K562 (cell line): Measurements from ENCODE around the gene VIM. TPM values are rescaled to one million over a fixed set of nuclear protein-coding genes. Genes with fewer than 3 reads are reported as not detected.

Source experiments
- CBX3 ChIP-seq, 2 experiments: IDR thresholded peaks; 1 replicate in 1 of 2; 2 replicates in 1 of 2; pipeline ENCODE4 v1.6.1; 2012; ENCODE audit warnings: inconsistent platforms in 2 of 2, low read length in 2 of 2, borderline replicate concordance in 1 of 2, control low read depth in 1 of 2
- HDAC2 ChIP-seq: fragments of 450-650 bp; IDR thresholded peaks from 2 replicates; pipeline ENCODE4 v1.6.1; 2016; ENCODE audit warnings: mild to moderate bottlenecking
- MIER1 ChIP-seq: fragments of 450-650 bp; IDR thresholded peaks from 2 replicates; pipeline ENCODE4 v1.6.1; 2016; ENCODE audit warnings: antibody characterized with exemption, mild to moderate bottlenecking, low read depth
- SMARCE1 ChIP-seq: fragments of 450-650 bp; IDR thresholded peaks from 2 replicates; pipeline ENCODE4 v1.7.1; 2016; ENCODE audit warnings: mild to moderate bottlenecking
- ZFP30 ChIP-seq: fragments of 250-450 bp; sonication (Bioruptor Pico); IDR thresholded peaks from 2 replicates; pipeline ENCODE4 v1.8.0; 2022; ENCODE audit warnings: moderate library complexity, mild to moderate bottlenecking, inconsistent platforms, borderline replicate concordance
- ZNF140 ChIP-seq: fragments of 250-450 bp; sonication (Bioruptor Pico); IDR thresholded peaks from 2 replicates; pipeline ENCODE4 v1.8.0; 2021; ENCODE audit warnings: moderate library complexity, mild to moderate bottlenecking, inconsistent platforms
- polyA plus RNA-seq, 8 experiments: library from polyadenylated mRNA; depleted of rRNA in 4 of 8; stranded (reverse) in 5 of 8; unstranded in 3 of 8; fragments of >200 nt; fragmentation: Nextera tagmentation in 2 of 8; fragmentation: Illumina TruSeq in 1 of 8; extraction: Ambion mirVana in 2 of 8; extraction: Trizol in 1 of 8; gene quantifications; 2 replicates each; pipeline versions ENCODE4 v1.2.1 to v1.2.3, GENCODE V29; 2011 to 2014; ENCODE audit warnings: inconsistent platforms in 1 of 8, missing spikeins in 1 of 8
- total RNA-seq, 7 experiments: library from RNA; depleted of rRNA in 6 of 7; stranded (reverse); fragments of >200 nt in 6 of 7; fragmentation: Illumina TruSeq in 2 of 7; extraction: Trizol in 2 of 7; gene quantifications; 2 replicates each; pipeline versions ENCODE4 v1.2.1 to v1.2.3, GENCODE V29; 2011 to 2021; ENCODE audit warnings: low replicate concordance in 1 of 7
- TF ChIP-seq, protein P1 (sequence below): fragments of 250-450 bp; sonication (Bioruptor Pico); IDR thresholded peaks from 2 replicates; pipeline ENCODE4 v1.4.0; 2020
- TF ChIP-seq, protein P2 (sequence below): fragments of 250-450 bp; sonication (Bioruptor Pico); IDR thresholded peaks from 2 replicates; pipeline ENCODE4 v1.5.0; 2022; ENCODE audit warnings: mild to moderate bottlenecking
- TF ChIP-seq, protein P3 (sequence below): fragments of 450-650 bp; formaldehyde crosslinking; IDR thresholded peaks from 2 replicates; pipeline ENCODE4 v1.4.0; 2020; ENCODE audit warnings: mild to moderate bottlenecking
- TF ChIP-seq, protein P4 (sequence below): sonication (generic); formaldehyde crosslinking; IDR thresholded peaks from 2 replicates; pipeline ENCODE4 v1.8.0; 2022; ENCODE audit warnings: mild to moderate bottlenecking, low read depth, missing genetic modification reagents
- TF ChIP-seq, protein P5 (sequence below): fragments of 450-650 bp; IDR thresholded peaks from 2 replicates; pipeline ENCODE4 v1.6.1; 2016; ENCODE audit warnings: mild to moderate bottlenecking
- TF ChIP-seq, protein P6 (sequence below), 3 experiments: fragments of 200-800 bp in 1 of 3; fragments of 250-450 bp in 1 of 3; fragments of 450-650 bp in 1 of 3; sonication (Bioruptor Pico) in 1 of 3; sonication (Bioruptor generic) in 1 of 3; formaldehyde crosslinking in 1 of 3; IDR thresholded peaks; 2 replicates each; pipeline versions ENCODE4 v1.6.1 to v1.8.0; 2016 to 2022; ENCODE audit warnings: mild to moderate bottlenecking in 2 of 3, missing genetic modification characterization in 2 of 3, missing compliant biosample characterization in 1 of 3, moderate library complexity in 1 of 3

The VIM gene
- total and polyA plus RNA-seq, 9 of the 15 experiments (the other 6 are each of a cell fraction or from before 2014, with no cell fraction given) = 86.0 to 621 (median 383) TPM

DNA sequence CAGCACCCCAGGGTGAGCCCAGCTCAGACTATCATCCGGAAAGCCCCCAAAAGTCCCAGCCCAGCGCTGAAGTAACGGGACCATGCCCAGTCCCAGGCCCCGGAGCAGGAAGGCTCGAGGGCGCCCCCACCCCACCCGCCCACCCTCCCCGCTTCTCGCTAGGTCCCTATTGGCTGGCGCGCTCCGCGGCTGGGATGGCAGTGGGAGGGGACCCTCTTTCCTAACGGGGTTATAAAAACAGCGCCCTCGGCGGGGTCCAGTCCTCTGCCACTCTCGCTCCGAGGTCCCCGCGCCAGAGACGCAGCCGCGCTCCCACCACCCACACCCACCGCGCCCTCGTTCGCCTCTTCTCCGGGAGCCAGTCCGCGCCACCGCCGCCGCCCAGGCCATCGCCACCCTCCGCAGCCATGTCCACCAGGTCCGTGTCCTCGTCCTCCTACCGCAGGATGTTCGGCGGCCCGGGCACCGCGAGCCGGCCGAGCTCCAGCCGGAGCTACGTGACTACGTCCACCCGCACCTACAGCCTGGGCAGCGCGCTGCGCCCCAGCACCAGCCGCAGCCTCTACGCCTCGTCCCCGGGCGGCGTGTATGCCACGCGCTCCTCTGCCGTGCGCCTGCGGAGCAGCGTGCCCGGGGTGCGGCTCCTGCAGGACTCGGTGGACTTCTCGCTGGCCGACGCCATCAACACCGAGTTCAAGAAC is 1.1 kb downstream of the VIM start (continued):
- TF ChIP-seq, protein P1, sequence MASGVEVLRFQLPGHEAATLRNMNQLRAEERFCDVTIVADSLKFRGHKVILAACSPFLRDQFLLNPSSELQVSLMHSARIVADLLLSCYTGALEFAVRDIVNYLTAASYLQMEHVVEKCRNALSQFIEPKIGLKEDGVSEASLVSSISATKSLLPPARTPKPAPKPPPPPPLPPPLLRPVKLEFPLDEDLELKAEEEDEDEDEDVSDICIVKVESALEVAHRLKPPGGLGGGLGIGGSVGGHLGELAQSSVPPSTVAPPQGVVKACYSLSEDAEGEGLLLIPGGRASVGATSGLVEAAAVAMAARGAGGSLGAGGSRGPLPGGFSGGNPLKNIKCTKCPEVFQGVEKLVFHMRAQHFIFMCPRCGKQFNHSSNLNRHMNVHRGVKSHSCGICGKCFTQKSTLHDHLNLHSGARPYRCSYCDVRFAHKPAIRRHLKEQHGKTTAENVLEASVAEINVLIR (CRISPR knock-in tag) = no peak
- no peak for TF ChIP-seq HDAC2
- no peak for TF ChIP-seq ZFP30 (CRISPR knock-in tag)
- TF ChIP-seq, protein P2, sequence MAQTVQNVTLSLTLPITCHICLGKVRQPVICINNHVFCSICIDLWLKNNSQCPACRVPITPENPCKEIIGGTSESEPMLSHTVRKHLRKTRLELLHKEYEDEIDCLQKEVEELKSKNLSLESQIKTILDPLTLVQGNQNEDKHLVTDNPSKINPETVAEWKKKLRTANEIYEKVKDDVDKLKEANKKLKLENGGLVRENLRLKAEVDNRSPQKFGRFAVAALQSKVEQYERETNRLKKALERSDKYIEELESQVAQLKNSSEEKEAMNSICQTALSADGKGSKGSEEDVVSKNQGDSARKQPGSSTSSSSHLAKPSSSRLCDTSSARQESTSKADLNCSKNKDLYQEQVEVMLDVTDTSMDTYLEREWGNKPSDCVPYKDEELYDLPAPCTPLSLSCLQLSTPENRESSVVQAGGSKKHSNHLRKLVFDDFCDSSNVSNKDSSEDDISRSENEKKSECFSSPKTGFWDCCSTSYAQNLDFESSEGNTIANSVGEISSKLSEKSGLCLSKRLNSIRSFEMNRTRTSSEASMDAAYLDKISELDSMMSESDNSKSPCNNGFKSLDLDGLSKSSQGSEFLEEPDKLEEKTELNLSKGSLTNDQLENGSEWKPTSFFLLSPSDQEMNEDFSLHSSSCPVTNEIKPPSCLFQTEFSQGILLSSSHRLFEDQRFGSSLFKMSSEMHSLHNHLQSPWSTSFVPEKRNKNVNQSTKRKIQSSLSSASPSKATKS (CRISPR knock-in tag) = no peak
- TF ChIP-seq MIER1 = no peak
- no peak; a peak in 1 of 3 replicates for TF ChIP-seq CBX3 (IDR thresholded peaks at IDR 0.05; ENCODE audit: borderline replicate concordance in 1 of 2, low read length in 2 of 2)
- TF ChIP-seq, protein P3, sequence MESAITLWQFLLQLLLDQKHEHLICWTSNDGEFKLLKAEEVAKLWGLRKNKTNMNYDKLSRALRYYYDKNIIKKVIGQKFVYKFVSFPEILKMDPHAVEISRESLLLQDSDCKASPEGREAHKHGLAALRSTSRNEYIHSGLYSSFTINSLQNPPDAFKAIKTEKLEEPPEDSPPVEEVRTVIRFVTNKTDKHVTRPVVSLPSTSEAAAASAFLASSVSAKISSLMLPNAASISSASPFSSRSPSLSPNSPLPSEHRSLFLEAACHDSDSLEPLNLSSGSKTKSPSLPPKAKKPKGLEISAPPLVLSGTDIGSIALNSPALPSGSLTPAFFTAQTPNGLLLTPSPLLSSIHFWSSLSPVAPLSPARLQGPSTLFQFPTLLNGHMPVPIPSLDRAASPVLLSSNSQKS (CRISPR knock-in tag) = no peak
- no peak for TF ChIP-seq SMARCE1
- TF ChIP-seq, protein P4, sequence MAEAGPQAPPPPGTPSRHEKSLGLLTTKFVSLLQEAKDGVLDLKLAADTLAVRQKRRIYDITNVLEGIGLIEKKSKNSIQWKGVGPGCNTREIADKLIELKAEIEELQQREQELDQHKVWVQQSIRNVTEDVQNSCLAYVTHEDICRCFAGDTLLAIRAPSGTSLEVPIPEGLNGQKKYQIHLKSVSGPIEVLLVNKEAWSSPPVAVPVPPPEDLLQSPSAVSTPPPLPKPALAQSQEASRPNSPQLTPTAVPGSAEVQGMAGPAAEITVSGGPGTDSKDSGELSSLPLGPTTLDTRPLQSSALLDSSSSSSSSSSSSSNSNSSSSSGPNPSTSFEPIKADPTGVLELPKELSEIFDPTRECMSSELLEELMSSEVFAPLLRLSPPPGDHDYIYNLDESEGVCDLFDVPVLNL (CRISPR knock-in tag) = peak; percentile 76; the same call in 1 of the 2 replicates
- TF ChIP-seq, protein P5, sequence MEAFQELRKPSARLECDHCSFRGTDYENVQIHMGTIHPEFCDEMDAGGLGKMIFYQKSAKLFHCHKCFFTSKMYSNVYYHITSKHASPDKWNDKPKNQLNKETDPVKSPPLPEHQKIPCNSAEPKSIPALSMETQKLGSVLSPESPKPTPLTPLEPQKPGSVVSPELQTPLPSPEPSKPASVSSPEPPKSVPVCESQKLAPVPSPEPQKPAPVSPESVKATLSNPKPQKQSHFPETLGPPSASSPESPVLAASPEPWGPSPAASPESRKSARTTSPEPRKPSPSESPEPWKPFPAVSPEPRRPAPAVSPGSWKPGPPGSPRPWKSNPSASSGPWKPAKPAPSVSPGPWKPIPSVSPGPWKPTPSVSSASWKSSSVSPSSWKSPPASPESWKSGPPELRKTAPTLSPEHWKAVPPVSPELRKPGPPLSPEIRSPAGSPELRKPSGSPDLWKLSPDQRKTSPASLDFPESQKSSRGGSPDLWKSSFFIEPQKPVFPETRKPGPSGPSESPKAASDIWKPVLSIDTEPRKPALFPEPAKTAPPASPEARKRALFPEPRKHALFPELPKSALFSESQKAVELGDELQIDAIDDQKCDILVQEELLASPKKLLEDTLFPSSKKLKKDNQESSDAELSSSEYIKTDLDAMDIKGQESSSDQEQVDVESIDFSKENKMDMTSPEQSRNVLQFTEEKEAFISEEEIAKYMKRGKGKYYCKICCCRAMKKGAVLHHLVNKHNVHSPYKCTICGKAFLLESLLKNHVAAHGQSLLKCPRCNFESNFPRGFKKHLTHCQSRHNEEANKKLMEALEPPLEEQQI = no peak
- TF ChIP-seq, protein P6, sequence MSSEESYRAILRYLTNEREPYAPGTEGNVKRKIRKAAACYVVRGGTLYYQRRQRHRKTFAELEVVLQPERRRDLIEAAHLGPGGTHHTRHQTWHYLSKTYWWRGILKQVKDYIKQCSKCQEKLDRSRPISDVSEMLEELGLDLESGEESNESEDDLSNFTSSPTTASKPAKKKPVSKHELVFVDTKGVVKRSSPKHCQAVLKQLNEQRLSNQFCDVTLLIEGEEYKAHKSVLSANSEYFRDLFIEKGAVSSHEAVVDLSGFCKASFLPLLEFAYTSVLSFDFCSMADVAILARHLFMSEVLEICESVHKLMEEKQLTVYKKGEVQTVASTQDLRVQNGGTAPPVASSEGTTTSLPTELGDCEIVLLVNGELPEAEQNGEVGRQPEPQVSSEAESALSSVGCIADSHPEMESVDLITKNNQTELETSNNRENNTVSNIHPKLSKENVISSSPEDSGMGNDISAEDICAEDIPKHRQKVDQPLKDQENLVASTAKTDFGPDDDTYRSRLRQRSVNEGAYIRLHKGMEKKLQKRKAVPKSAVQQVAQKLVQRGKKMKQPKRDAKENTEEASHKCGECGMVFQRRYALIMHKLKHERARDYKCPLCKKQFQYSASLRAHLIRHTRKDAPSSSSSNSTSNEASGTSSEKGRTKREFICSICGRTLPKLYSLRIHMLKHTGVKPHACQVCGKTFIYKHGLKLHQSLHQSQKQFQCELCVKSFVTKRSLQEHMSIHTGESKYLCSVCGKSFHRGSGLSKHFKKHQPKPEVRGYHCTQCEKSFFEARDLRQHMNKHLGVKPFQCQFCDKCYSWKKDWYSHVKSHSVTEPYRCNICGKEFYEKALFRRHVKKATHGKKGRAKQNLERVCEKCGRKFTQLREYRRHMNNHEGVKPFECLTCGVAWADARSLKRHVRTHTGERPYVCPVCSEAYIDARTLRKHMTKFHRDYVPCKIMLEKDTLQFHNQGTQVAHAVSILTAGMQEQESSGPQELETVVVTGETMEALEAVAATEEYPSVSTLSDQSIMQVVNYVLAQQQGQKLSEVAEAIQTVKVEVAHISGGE (CRISPR knock-in tag; IDR thresholded peaks at IDR 0.05) = no peak
- TF ChIP-seq ZNF140 (CRISPR knock-in tag) = no peak
